ENCODE data around the gene ENDOV. TPM values are rescaled to one million over a fixed set of nuclear protein-coding genes. Genes with fewer than 3 reads are reported as not detected.

The ENDOV gene
- 15.5 and 19.2 TPM in 2 replicates for total RNA-seq

- peak; percentile 76 for DNase-seq (ENCODE audit: low read depth)
Observed at GRCh38 chr17:80414803-80415625, at the start of gene ENDOV. ENDOV (plus strand) TSS chr17:80415167; CDS start chr17:80415195, 28 bp downstream.

GRCh38 chr17:80365983-80366382 lies 49.0 kb upstream of the ENDOV start:
- no peak for DNase-seq (ENCODE audit: low read depth)

GRCh38 chr17:80367503-80367902 lies 47.5 kb upstream of the ENDOV start:
- no peak for DNase-seq (ENCODE audit: low read depth)

DNA sequence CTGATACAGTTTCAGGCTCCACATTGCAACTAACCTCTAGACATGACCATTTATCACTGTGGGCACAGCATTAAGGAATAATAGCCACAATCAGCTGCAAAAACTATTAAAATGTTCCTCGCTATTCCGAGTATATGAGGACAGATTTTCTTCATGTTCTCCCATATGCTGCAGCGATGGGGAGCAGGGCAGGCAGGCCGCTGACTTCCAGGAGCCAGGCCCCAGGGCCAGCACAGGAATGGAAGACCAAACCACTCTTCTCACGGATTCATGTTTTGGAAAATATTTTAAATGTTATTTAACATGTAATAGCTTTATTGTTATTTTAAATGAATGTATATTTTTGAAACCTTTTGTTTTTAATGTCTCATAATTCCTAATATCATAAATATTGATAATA lies 43.8 kb upstream of the ENDOV start:
- no peak for DNase-seq (ENCODE audit: low read depth)

DNA sequence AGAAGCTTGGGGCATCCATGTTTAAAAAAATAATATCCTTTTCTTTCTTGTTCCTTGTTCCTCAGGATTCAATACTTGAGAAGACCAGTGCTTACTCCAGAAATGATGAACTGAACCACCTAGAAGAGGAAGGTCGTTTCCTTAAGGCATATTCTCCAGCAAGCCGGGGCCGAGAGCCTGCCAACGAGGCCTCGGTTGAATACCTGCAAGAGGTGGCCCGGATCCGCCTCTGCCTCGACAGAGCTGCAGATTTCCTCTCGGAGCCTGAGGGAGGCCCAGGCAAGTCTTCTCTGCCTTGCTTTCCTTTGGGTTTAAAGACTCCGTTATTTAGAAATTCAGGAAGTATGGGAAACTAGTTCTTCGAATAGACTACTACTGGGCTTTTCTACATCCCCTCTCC lies 42.5 kb upstream of the ENDOV start:
- no peak for DNase-seq (ENCODE audit: low read depth)

- no peak for DNase-seq (ENCODE audit: low read depth)
Observed at GRCh38 chr17:80372922-80373570, 41.9 kb upstream of the ENDOV start.

GRCh38 chr17:80374039-80374731 lies 40.8 kb upstream of the ENDOV start:
- DNase-seq (ENCODE audit: low read depth): no peak

- DNase-seq (ENCODE audit: low read depth): no peak
Observed at GRCh38 chr17:80374732-80375585, 40.0 kb upstream of the ENDOV start.

- no peak for DNase-seq (ENCODE audit: low read depth)
Observed at GRCh38 chr17:80376531-80376930, 38.4 kb upstream of the ENDOV start.

DNA sequence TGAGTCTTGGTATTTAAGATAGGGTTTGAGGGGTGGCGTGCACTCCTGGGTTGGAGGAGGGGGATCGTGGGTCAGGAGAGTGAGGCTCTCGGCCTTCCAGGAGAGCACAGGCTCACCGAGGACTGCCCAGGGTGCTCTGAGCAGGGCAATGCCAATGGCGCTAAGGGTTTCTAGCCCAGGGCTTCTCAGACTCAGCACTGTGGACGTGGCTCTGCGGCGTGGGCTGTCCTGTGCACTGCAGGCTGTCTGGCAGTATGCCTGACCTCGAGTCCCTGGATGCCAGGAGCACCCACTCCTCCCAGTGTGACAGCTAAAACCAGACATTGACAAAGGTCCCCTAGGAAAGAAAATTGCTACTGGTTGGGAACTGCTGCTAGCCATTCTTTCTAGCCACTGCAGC lies 37.2 kb upstream of the ENDOV start:
- DNase-seq (ENCODE audit: low read depth): no peak

- no peak for DNase-seq (ENCODE audit: low read depth)
Observed at GRCh38 chr17:80379348-80379747, 35.6 kb upstream of the ENDOV start.

DNA sequence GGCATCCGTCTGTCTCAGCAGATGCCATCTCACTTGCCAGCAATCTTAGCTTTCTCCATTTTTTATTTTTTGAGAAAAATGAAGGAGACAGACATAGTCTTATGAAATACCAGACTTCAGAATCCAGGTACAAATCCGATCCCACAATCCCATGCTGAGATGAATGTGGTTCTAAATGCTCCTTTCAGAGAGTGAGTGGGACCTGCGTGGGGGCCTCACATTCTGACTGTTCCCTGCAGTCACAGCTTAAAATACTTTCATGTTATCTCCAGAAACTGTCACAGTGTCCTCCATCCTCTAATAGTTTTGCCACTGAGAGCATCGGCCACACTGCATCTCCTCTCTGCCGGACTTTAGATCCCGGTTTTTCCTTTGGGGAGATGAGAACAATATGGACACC lies 34.9 kb upstream of the ENDOV start:
- DNase-seq (ENCODE audit: low read depth): no peak

- no peak for DNase-seq (ENCODE audit: low read depth)
Observed at GRCh38 chr17:80380555-80381002, 34.4 kb upstream of the ENDOV start.

DNA sequence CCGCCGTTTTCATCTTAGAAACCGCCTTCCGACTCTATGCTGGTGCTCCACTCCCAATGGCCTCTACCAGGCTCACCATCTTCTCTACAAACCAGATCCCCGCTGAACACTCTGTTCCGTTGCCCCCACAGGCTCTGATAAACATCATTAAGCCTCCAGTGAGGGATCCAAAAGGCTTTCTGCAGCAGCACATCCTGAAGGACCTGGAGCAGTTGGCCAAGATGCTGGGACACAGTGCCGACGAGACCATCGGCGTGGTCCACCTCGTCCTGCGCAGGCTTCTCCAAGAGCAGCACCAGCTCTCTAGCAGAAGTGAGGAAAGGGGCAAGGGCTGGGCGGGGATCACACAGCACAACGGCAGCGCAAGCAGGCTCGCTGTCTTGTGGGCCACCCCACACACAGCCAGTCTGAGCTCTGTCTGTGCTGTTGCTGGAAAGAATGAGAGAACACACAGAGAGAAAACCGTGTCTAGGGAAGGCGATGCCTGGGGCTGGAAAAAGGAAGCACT lies 33.5 kb upstream of the ENDOV start:
- no peak for DNase-seq (ENCODE audit: low read depth)

- no peak for DNase-seq (ENCODE audit: low read depth)
Observed at GRCh38 chr17:80382446-80382845, 32.5 kb upstream of the ENDOV start.

DNA sequence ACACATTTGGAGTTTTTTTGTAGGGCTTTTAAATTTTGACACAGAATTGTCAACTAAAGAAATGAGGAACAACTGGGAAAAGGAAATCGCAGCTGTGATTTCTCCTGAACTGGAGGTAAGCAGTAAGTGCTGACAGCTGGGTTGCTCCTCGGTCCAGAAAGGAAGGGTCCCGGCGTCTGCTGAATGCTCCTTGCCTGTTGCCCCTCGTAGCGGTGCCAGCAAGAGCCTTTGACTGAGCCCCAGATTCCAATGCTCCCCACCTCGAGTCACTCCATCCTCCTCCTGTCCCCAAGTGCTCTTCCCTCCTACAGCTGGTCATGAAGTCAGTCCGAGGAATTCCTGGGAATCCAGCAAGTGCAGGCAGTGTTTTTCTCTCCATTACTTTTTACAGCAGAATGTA lies 32.0 kb upstream of the ENDOV start:
- DNase-seq (ENCODE audit: low read depth): no peak

DNA sequence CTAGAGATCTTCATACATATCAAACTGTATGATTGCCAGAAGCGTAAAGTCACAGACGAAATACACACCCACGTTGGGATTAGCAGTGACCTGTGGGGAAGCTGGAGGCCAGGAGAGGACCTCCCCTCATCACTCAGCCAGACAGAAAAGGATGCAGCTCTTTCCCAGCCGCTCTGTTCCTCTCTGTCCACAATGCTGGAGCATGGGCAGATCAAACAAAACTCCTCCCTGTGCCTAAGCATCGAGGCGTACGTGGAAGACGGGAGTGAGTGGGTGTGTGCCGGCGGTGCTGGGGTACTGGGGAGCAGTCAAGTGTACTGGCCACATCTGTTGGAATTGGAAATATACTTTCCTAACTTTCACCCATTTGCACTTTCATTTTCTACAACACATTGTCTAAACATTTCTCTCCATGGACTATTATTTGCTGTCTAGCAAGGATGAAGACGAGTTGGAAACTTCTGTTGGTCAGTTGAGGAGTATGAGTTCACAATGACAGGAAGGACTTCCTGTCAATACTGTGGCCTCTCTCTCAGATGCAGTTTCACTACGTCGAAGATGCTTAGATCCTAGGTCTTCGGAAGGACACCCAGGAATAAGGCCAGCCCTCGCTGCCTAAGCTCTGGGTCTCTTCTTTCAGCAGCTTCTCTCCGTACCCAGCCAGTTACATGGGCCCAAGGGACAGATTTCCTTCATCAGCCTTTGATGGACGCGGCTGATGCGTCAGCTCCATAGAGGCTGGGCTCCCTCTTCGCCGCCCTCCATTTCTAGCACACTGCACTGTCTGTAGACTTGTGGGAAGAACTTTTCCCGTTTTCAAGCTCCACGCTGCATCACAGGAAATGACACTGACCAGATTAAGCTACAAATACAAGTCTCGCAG lies 30.6 kb upstream of the ENDOV start:
- no peak for DNase-seq (ENCODE audit: low read depth)

GRCh38 chr17:80385046-80385445 lies 29.9 kb upstream of the ENDOV start:
- DNase-seq (ENCODE audit: low read depth): no peak

DNA sequence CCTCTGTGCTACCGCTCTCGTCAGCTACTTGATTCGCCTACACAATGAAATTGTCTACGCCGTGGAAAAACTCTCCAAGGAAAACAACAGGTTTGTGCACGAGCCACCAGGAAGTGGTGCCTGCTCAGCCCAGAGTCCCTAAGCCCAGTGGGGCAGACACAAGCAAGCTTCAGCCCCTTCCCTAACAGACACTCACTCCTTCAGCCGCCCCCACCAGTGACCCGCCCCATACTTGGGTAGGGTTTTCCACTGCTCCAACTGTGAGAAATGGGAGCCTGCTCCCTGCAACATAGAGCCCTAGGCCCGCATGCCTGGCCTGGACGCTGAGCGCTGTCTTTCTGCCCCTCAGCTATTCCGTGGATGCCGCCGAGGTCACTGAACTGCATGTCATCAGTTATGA lies 28.6 kb upstream of the ENDOV start:
- no peak for DNase-seq (ENCODE audit: low read depth)

DNA sequence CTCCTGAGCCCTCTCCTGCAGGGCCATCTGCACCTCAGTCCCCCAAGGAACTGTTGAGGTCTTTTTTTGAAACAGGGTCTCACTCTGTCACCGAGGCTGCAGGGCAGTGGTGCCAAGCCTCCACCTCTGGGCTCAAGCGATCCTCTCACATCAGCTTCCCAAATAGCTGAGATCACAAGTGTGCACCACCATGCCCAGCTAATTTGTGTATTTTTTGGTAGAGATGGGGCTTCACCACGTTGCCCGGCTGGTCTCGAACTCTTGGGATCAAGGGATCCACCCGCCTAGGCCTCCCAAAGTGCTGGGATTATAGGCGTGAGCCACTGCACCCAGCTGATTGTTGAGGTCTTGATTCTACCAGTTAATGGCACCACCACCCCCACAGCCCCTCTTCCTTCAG lies 27.9 kb upstream of the ENDOV start:
- DNase-seq (ENCODE audit: low read depth): no peak

- DNase-seq (ENCODE audit: low read depth): no peak
Observed at GRCh38 chr17:80388175-80388574, 26.8 kb upstream of the ENDOV start.

Measured in renal cortical epithelial cell (primary cell).